ENCODE results near the gene RASAL2.

GRCh38 chr1:178341261-178341956 is 247.5 kb downstream of the RASAL2 start:
- TF ChIP-seq CTCF (IDR thresholded peaks at IDR 0.05; ENCODE audit: insufficient read depth, low read length, poor library complexity, severe bottlenecking) = no peak
- no peak for TF ChIP-seq EZH2phosphoT487 (conservative IDR thresholded peaks at IDR 0.05; ENCODE audit: low read length)
